GM19397 (cell line): ENCODE data around the gene PRRC1.

ENCODE experiments used
- ATAC-seq: cut with Tn5 transposase; IDR thresholded peaks from one replicate; pipeline ENCODE4 v1.9.1; 2021; ENCODE audit warnings: mild to moderate bottlenecking, moderate library complexity; ENCODE audit not compliant: unreplicated experiment

PRRC1 gene

GRCh38 chr5:127574852-127575679 is 57.6 kb downstream of the PRRC1 start:
- no peak for ATAC-seq

GRCh38 chr5:127577458-127577857 is 60.0 kb downstream of the PRRC1 start:
- no peak for ATAC-seq

GRCh38 chr5:127580731-127581130 is 63.3 kb downstream of the PRRC1 start:
- ATAC-seq: no peak

GRCh38 chr5:127581450-127581849 is 64.0 kb downstream of the PRRC1 start:
- ATAC-seq: no peak

GRCh38 chr5:127582773-127583370 is 65.4 kb downstream of the PRRC1 start:
- no peak for ATAC-seq

- no peak for ATAC-seq
Measured at GRCh38 chr5:127583866-127584265, 66.4 kb downstream of the PRRC1 start.

- ATAC-seq: peak; percentile 16
Measured at GRCh38 chr5:127585661-127586060, 68.2 kb downstream of the PRRC1 start.

GRCh38 chr5:127586066-127586770 is 68.8 kb downstream of the PRRC1 start:
- peak; percentile 65 for ATAC-seq

- ATAC-seq: peak; percentile 24
Measured at GRCh38 chr5:127586811-127587210, 69.4 kb downstream of the PRRC1 start.

- no peak for ATAC-seq
Measured at GRCh38 chr5:127587246-127587917, 69.9 kb downstream of the PRRC1 start.

GRCh38 chr5:127588368-127588767 is 70.9 kb downstream of the PRRC1 start:
- ATAC-seq: no peak

- no peak for ATAC-seq
Measured at GRCh38 chr5:127589309-127590030, 72.0 kb downstream of the PRRC1 start.

- peak; percentile 27 for ATAC-seq
Measured at GRCh38 chr5:127590156-127590722, 72.8 kb downstream of the PRRC1 start.

- ATAC-seq: no peak
Measured at GRCh38 chr5:127595484-127596368, 78.3 kb downstream of the PRRC1 start.

GRCh38 chr5:127596501-127596900 is 79.1 kb downstream of the PRRC1 start:
- ATAC-seq: no peak

GRCh38 chr5:127599320-127599719 is 81.9 kb downstream of the PRRC1 start:
- no peak for ATAC-seq

- ATAC-seq: no peak
Measured at GRCh38 chr5:127599847-127600246, 82.4 kb downstream of the PRRC1 start.

- ATAC-seq: no peak
Measured at GRCh38 chr5:127601111-127601510, 83.7 kb downstream of the PRRC1 start.

- no peak for ATAC-seq
Measured at GRCh38 chr5:127601601-127602000, 84.2 kb downstream of the PRRC1 start.
